ENCODE data around the gene BLOC1S3. TPM values are rescaled to one million over a fixed set of nuclear protein-coding genes. Genes with fewer than 3 reads are reported as not detected.

The BLOC1S3 gene
- total RNA-seq, 4 donors from 2014 or later = 6.4 to 13.1 (median 8.2) TPM

- ATAC-seq (ENCODE audit: low FRiP score) (no peak), DNase-seq (ENCODE audit: low spot score) (no peak)
- TF ChIP-seq CTCF (IDR thresholded peaks at IDR 0.05) = no peak
These were observed 31.8 kb upstream of the BLOC1S3 start for GRCh38 chr19:45146741-45147205.

GRCh38 chr19:45147835-45148676, 30.5 kb upstream of the BLOC1S3 start:
- ATAC-seq (ENCODE audit: low FRiP score) (no peak), DNase-seq (ENCODE audit: low spot score) (no peak)
- no peak for TF ChIP-seq CTCF (IDR thresholded peaks at IDR 0.05)

- DNase-seq (ENCODE audit: low spot score) (no peak), ATAC-seq (ENCODE audit: low FRiP score) (no peak)
- TF ChIP-seq CTCF (IDR thresholded peaks at IDR 0.05) = no peak
These were observed 29.5 kb upstream of the BLOC1S3 start for GRCh38 chr19:45149129-45149528.

- DNase-seq (ENCODE audit: low spot score) = no peak
- no peak for ATAC-seq (ENCODE audit: low FRiP score)
- no peak for TF ChIP-seq CTCF (IDR thresholded peaks at IDR 0.05)
These were observed 28.4 kb upstream of the BLOC1S3 start for GRCh38 chr19:45150180-45150579.

GRCh38 chr19:45150751-45151281, 27.8 kb upstream of the BLOC1S3 start:
- TF ChIP-seq CTCF (IDR thresholded peaks at IDR 0.05) = no peak
- ATAC-seq (ENCODE audit: low FRiP score) = no peak
- no peak for DNase-seq (ENCODE audit: low spot score)

- no peak for TF ChIP-seq CTCF (IDR thresholded peaks at IDR 0.05)
- DNase-seq (ENCODE audit: low spot score) = no peak
- ATAC-seq (ENCODE audit: low FRiP score) = no peak
These were observed 27.3 kb upstream of the BLOC1S3 start for GRCh38 chr19:45151320-45151719.
